ENCODE measurements around the gene UBE2D2.
"Not testable (repeated sequence)": the region's sequence is repeated elsewhere in the genome, so short reads cannot be mapped to it uniquely, and the experiment has no call there.

Gene UBE2D2

DNA sequence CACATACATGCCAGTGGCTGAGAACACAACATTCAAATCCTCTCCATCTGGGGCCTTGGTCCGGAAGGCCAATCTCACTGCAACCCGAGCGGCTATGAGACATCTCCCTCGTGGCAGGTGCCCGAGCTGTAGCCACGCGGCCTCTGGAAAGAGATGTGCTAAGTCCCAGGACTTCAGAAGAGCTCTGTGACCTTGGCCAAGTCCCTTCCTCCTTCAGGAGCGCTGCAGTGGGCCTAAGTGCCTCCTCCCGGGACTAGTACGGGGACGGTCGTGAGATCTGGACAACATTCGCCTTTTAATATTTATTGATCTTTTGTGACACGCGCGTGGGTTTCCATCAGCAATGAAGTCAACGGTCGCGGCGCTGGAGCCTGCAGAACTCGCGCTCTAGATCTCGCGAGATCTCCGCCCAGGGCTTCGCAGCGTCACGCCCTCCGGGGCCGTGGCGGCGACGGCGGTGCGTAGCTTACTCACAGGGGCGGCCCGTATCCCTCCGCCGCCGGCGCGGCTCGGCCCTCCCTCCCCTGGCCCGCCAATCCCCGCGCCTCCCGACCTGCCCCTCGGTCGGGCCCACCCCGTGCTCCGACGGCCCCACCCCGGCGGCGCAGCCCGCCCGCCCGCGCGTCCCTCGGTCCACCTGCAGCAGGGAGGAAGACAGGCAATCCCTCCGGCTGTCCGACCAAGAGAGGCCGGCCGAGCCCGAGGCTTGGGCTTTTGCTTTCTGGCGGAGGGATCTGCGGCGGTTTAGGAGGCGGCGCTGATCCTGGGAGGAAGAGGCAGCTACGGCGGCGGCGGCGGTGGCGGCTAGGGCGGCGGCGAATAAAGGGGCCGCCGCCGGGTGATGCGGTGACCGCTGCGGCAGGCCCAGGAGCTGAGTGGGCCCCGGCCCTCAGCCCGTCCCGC, at the start of gene UBE2D2:
UBE2D2 (plus strand) TSS at position 588 of the 903 bp plus-strand sequence. CDS start 453 bp downstream, outside the sequence.
- DNase-seq = peak; percentile 90

DNA sequence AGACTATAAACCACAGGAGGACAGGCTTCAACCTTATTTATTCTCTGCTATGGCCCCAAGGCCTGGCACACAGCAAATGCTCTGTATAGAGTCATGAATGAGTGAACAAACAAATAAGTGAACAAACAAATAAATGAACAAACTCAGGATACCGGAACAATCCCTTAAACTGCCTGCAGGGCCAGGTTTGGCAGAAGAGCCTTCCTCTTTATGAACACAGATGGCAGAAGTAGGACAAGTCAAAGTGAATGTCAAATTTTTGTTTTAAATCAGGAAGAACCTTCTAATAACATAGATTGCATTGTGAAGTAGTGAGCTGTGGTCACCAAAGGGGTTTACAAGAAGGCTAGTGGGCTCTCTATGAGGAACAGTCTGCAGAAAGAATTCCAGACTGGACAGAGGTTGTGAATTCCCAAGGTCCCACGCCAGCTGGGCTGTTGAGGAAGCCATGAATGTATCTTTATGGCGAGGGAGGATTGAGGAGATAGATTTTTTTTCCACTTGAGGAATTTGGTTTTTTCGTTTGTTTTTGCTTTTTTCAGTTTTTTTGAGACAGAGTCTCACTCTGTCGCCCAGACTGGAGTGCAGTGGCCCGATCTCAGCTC, 48.3 kb upstream of the UBE2D2 start:
- no peak for DNase-seq

DNA sequence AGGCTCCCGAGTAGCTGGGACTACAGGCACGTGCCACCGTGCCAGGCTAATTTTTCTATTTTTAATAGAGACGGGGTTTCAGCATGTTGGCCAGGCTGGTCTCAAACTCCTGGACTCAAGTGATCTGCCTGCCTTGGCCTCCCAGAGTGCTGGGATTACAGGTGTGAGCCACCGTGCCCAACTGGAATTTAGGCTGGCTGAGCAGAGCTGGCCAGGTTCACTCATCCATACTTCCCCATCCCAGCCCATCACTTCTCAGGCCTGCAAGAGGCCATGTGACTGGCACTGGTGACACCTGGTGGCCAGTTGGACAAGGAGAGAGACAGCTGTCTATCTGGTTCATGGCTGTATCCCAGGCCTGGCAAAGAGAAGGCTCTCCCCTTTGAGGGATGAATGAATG, 47.7 kb upstream of the UBE2D2 start:
- DNase-seq = peak; percentile 31

DNA sequence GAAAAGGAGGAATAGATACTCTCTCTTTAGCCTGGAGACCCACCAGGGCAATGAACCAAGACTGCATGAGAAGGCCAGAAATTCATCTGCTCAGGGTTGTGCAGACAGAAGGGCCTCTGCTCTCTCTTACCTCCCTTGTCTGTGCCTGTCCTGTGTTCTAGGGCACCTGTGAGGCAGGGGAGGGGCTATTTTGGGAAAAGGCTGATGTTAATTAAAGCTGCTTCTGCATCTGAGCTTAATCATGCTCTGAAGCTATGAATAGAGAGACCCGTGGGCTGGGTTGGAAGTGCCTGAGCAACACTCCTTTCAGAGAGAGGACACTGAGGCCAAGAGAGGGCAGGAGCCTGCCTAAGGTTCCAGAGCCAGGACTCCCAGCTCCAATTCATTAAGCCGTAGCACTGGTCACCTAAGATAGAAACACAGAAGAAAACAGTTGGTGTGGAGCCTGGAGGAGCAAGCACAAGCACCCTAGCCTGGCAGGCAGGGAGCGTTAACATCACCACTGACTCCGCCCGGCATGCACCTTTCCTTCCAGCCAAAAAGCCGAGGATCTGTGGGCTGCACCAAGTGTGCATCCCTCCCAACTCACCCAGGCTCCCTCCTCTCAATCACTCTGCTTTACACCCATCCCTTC, 47.2 kb upstream of the UBE2D2 start:
- no peak for DNase-seq

DNA sequence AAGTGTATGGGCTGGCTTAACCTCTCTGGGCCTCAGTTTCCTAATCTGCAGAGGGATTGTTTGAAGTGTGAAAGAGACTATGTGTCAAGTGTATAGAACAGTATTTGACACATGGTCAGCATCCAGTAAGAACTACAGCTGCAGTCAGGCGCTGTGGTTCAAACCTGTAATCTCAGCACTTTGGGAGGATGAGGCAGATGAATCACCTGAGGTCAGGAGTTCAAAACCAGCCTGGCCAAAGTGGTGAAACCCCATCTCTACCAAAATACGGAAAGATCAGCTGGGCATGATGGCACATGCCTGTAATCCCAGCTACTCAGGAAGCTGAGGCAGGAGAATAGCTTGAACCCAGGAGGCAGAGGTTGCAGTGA, 46.7 kb upstream of the UBE2D2 start:
- no peak for DNase-seq

DNA sequence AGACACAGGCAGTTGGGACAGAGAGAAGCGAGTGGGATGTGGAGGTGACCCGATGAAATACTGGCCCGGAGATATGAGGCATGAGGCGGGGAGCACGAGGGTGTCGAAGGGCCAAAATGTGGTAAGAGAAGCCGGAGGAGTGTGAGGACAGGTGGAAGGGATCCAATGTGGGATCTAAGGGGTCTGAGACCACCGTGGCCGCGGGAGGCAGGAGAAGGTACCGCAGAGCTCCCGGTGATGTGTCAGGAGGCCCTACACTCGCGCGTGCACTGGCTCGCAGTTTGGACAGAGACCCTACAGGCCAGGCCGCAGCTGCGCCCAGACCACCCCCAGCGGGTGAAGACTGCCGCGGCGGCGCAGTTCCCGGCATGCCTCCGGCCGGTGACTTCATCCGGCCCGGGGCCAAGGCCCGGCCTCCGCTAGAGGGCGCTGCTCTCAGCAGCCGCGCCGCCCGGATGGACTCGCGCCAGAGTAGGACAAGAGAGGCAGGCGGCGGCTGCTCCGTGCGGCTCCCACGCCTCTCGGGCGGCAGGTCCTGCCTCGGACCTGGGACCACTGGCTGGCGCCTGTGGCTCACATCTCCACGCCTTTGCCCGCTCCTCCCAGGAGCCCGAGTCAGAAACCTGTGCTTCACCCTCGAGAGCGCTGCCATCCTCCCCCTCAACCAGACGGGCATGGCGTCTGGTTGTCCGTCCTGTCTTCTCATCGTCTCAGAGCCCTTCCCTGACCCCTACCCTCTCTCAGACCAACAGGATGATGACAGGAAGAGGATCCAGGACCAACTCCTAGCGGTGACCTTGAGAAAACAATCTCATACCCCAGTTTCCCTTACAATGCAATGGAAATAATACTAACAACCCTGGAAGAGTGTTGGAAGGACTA, 43.2 kb upstream of the UBE2D2 start:
- DNase-seq = peak; percentile 73

DNA sequence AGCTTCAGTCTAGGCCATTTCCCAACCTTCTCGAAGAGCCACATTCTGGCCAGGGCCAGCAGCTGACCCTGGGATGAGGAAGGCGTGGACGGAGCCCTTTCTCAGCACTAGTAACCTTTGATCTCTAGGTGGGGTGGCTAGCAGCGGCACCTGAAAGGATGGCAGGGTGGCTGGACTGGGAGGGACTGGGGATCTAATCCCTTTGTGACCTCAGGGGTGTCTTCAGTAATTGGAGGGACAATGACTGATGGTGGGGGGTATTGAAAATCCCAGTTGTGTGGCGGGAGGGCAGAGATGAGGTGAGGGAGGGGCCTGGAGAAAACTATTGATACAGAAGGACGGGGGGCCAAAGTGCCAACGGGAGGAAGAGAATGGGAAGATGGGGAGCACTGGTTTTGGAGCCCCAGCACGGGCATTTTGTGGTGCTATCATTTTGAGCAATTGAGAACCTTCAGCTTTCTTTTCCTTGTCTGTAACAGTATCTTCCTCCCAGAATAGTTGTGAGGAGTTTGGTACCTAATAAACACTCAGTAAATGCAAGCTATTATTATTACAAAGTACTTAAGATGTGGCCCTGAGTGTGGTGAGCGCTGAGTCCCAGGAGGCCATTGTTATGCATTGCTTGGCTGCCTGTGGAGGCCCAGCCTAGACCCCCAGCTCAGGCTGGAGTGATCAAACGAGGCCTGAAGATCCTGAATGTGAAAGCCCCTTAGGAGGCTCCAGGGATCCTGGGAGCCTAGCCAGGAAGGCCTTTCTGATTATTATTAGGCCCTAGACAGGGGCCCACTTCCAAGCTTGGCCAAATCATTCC, 37.3 kb upstream of the UBE2D2 start:
- DNase-seq = no peak

DNA sequence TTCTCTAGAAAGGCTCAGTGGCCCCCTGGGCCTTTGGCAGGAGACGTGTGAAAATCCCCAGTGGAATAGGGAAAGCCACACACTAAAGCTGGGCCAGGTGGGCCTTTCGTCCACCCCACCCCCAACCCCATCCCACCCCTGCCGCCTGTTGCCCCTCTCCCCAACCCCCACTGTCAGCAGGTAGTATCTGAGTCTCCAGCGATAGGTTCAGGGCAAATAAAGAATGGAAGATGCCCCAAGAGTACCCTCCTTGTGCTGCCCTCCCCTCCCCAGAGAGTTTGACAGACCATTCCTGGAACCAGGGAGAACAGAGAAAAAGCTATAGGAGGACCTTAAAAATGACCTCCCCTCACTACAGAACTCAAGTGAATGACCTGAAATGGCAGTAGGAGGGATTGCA, 36.7 kb upstream of the UBE2D2 start:
- DNase-seq = no peak

DNA sequence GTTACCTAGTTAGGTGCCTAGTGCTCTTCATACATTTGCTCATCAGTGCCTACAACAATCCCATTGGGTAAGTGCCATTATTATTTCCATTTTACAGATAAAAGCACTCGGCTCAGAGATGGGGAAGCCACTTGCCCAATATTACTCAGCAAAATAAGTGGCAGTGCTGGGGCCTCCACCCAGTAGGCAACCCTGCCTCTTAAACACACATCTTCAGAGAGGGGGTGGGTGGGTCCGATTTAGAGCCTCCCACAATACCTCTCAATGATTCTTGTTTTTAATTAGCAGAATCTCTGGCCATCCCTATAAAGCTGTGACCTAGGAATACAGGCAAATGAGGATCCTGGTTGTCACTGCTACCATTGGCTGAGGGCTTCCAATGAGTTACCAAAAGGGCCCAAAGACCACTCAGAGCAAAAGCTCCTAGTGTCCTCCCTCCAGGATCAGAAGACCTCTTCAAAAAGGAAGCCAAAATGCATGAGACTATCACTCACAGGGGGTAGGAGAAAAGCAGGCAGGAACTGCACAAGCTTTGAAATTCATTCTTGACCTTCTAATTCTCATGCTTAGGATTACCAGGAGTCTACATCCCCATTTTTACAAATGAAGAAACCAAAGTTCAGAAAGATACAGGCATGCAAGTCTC, 36.1 kb upstream of the UBE2D2 start:
- DNase-seq = no peak

DNA sequence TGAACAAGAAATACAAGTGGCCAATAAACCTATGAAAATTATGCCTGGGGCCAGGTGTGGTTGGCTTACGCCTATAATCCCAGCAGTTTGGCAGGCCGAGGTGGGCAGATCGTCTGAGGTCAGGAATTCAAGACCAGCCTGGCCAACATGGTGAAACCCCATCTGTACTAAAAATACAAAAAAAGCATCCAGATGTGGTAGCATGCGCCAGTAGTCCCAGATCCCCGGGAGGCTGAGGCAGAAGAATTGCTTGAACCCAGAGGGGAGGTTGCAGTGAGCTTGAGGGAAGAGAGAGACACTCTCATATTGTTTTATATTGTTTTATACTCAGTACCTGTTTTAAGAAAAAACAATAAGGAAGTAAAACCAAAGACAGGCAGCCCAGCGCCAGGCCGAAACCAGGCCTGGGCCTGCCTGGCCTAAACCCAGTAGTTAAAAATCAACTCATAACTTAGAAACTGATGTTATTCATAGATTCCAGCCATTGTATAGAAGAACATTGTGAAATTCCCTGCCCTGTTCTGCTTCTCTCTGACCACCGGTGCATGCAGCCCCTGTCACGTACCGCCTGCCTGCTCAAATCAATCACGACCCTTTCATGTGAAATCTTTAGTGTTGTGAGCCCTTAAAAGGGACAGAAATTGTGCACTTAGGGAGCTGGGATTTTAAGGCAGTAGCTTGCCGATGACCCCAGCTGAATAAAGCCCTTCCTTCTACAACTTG, 35.4 kb upstream of the UBE2D2 start:
- not testable (repeated sequence) for DNase-seq

DNA sequence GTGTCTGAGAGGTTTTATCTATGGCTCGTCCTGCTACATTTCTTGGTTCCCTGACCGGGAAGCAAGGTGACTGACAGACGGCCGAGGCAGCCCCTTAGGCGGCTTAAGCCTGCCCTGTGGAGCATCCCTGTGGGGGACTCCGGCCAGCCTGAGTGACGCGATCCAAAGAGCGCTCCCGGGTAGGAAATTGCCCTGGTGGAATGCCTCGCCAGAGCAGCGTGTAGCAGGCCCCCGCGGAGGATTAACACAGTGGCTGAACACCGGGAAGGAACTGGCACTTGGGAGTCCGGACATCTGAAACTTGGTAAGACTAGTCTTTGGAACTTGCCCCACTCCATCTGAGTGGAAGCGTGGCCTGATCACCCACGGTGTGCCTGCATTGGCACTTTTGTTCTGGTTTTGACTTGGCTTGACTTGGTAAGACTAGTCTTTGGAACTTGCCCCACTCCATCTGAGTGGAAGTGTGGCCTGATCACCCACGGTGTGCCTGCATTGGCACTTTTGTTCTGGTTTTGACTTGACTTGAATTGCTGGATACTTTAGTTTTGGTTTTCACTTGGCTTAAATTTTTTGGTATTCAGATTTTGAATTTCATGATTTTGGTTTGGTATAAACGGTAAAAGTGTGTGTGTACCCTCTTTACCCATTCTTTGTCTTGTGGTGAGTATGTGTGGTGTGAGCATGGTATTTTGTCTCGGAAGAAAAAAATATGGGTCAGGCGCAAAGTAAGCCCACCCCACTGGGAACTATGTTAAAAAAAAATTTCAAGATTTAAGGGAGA, 34.6 kb upstream of the UBE2D2 start:
- not testable (repeated sequence) for DNase-seq

DNA sequence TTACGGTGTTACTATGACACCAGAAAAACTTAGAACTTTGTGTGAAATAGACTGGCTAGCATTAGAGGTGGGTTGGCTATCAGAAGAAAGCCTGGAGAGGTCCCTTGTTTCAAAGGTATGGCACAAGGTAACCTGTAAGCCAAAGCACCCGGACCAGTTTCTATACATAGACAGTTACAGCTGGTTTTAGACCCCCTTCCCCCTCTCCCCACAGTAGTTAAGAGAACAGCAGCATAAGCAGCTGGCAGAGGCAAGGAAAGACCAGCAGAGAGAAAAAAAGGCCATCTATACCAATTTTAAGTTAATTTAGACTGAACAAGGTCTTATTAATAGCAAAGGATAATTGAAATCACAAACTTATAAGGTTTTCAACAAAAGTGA, 34.1 kb upstream of the UBE2D2 start:
- not testable (repeated sequence) for DNase-seq

DNA sequence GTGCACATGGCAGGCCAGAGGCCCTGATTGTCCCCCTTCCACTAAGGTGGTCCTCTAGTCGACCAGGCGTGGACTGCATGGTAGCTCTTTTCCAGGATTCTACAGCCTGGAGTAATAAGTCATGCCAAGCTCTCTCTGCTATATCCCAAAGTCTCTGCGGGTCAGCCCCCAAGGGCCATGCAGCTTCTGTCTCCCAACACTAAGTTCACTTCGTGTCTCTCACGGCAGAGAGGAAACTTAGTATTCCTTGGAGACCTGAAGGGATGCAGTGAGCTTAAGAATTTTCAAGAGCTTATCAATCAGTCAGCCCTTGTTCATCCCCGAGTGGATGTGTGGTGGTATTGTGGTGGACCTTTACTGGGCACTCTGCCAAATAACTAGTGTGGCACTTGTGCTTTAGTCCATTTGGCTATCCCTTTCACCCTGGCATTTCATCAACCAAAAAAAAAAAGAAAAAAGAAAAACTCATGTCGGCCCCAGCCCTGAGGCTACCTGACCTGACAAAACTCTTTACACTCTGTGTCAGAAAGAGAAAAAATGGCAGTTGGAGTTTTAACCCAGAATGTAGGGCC, 33.2 kb upstream of the UBE2D2 start:
- not testable (repeated sequence) for DNase-seq

DNA sequence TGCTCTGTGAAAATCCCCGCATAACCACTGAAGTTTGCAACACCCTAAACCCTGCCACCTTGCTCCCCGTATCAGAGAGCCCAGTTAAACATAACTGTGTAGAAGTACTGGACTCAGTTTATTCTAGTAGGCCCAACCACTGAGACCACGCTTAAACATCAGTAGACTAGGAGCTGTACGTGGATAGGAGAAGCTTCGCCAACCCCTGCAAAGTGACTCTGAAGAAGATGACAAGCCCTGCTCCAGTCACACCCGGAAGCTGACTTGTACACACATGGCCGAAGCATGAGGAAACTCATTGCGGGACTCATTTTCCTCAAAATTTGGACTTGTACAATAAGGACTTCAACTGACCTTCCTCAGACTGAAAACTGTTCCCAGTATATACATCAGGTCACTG, 32.4 kb upstream of the UBE2D2 start:
- not testable (repeated sequence) for DNase-seq

DNA sequence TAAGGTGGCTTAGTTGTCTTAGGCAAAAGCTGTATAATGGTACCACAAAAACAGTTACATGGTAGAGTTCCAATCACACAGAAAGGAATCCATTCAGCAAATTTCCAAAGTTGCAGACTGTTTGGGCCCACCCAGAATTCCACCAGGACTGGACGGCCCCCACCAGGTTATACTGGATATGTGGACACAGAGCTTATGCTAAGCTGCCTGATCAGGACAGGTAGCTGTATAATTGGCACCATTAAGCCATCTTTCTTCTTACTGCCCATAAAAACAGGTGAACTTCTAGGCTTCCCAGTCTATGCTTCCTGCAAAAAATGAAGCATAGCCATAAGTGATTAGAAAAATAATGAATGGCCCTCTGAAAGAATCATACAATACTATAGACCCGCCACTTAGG, 31.1 kb upstream of the UBE2D2 start:
- DNase-seq = not testable (repeated sequence)

DNA sequence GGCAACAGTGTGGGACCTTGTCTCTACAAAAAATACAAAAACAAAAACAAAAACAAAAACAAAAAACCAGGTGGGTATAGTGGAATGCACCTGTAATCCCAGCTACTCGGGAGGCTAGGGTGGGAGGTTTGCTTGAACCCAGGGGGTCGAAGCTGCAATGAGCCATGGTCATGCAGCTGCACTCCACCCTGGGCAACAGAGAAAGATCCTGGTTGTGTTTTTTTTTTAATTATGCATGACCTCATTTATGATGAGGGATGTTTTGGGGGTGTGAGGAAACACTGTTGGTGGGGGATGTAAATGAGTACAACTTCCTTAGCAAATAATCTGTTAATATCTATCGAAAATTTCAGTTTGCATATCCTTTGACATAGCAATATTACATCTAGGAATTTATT, 29.4 kb upstream of the UBE2D2 start:
- DNase-seq = no peak

DNA sequence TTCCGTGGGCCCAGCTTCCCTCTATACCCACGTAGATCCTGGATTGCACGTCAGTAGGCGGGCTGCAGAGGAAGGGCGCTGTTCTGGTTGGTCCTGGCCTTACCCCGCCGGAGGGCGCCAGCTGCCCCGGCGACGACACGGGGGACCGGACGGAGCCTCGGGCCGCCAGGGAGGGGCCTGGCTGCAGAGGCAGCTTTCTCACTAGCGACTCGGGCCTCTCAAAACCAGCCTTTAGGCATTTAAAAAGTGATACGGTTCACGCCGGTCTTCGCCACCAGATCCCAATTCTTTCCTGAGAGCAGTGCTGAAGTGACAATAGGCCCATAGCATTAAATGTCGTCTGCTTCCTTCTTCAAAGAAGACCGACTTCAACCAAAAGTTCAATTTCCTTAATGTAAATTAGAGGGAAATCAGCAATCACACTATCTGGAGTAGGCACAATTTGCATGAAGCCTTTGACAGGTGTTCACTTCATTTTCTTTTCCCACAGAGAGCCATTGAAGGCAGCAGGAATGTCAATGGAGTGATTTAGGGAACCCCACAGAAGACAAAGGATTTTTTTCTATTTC, 17.6 kb upstream of the UBE2D2 start:
- DNase-seq = no peak

DNA sequence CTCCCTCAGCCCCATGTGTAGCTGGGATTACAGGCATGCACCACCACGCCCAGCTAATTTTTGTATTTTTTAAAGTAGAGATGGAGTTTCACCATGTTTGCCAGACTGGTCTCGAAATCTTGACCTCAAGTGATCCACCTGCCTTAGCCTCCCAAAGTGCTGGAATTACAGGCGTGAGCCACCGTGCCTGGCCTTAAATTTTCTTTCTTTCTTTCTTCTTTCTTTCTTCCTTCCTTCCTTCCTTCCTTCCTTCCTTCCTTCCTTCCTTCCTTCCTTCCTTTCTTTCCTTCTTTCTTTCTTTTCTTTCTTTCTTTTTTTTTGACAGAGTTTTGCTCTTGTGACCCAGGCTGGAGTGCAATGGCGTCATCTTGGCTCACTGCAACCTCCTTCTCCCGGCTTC, 14.5 kb upstream of the UBE2D2 start:
- DNase-seq = not testable (repeated sequence)

Measured in NCI-H446 treated with DMSO at 0.1 percent for 48 hours (cell line).